CD8-positive, alpha-beta memory T cell (primary cell): Measurements from ENCODE around the gene TBC1D4. TPM values are rescaled to one million over a fixed set of nuclear protein-coding genes. Genes with fewer than 3 reads are reported as not detected.
A peak's percentile ranks its signal among the peaks of the same experiment; 100 is the strongest.
"Not testable (repeated sequence)": the region's sequence is repeated elsewhere in the genome, so short reads cannot be mapped to it uniquely, and the experiment has no call there.

Experiments used
- CTCF ChIA-PET: fragments of 350-600 bp; sonication (Branson Sonifier 250); formaldehyde crosslinking; loops from one replicate; lab custom pipeline; 2021; ENCODE audit warnings: antibody characterized with exemption; lab: Charles Lee
- POLR2A ChIA-PET: fragments of 350-600 bp; sonication (Branson Sonifier 250); formaldehyde crosslinking; loops from one replicate; lab custom pipeline; 2021; ENCODE audit warnings: antibody characterized with exemption; lab: Charles Lee
- DNase-seq, 5 donors: peaks; one replicate each; pipeline versions ENCODE4 v3.0.0 to v3.0.0-alpha.2; 2020 to 2022; ENCODE audit warnings: mixed read lengths in 1 of 5
- H3K27ac ChIP-seq: one replicate; pipeline ENCODE4 v1.7.0; 2013; ENCODE audit warnings: low read depth, mild to moderate bottlenecking, low read length, moderate library complexity
- H3K27me3 ChIP-seq: 2 replicates; pipeline ENCODE4 v1.7.0; 2013; ENCODE audit warnings: low read length, mild to moderate bottlenecking; ENCODE audit not compliant: insufficient read depth, poor library complexity, severe bottlenecking
- H3K36me3 ChIP-seq: 2 replicates; pipeline ENCODE4 v1.7.0; 2013; ENCODE audit warnings: mild to moderate bottlenecking, low read length, moderate library complexity; ENCODE audit not compliant: insufficient read depth
- H3K4me1 ChIP-seq: 2 replicates; pipeline ENCODE4 v1.7.0; 2013; ENCODE audit warnings: mild to moderate bottlenecking, low read length, moderate library complexity; ENCODE audit not compliant: insufficient read depth
- H3K4me3 ChIP-seq: 2 replicates; pipeline ENCODE4 v1.7.0; 2013; ENCODE audit warnings: mild to moderate bottlenecking, low read length
- H3K9me3 ChIP-seq: 2 replicates; pipeline ENCODE4 v1.7.0; 2013; ENCODE audit warnings: mild to moderate bottlenecking, low read length
- H3K27ac Mint-ChIP-seq, 8 donors: one replicate each; pipeline ENCODE4 v1.8.0; 2020 to 2021; ENCODE audit warnings: mixed read lengths in 8 of 8, mild to moderate bottlenecking in 6 of 8, inconsistent platforms in 3 of 8, moderate library complexity in 3 of 8
- H3K27me3 Mint-ChIP-seq, 2 donors: one replicate each; pipeline ENCODE4 v1.8.0; 2020 to 2021; ENCODE audit warnings: mixed read lengths in 2 of 2, mild to moderate bottlenecking in 1 of 2, moderate library complexity in 1 of 2
- H3K36me3 Mint-ChIP-seq, 3 donors: one replicate each; pipeline ENCODE4 v1.8.0; 2020 to 2021; ENCODE audit warnings: mixed read lengths in 3 of 3, inconsistent platforms in 1 of 3, mild to moderate bottlenecking in 1 of 3
- H3K4me1 Mint-ChIP-seq, 3 donors: one replicate each; pipeline ENCODE4 v1.8.0; 2020 to 2021; ENCODE audit warnings: mixed read lengths in 3 of 3, inconsistent platforms in 1 of 3, mild to moderate bottlenecking in 1 of 3
- H3K4me3 Mint-ChIP-seq, 7 donors: one replicate each; pipeline ENCODE4 v1.8.0; 2020 to 2021; ENCODE audit warnings: mixed read lengths in 7 of 7, mild to moderate bottlenecking in 6 of 7, moderate library complexity in 4 of 7, inconsistent platforms in 2 of 7
- H3K9me3 Mint-ChIP-seq, 5 donors: one replicate each; pipeline ENCODE4 v1.8.0; 2020 to 2022; ENCODE audit warnings: mixed read lengths in 5 of 5, mild to moderate bottlenecking in 3 of 5, moderate library complexity in 2 of 5, inconsistent platforms in 1 of 5
- polyA plus RNA-seq: library from polyadenylated mRNA; unstranded; fragments of 300-500 nt; fragmentation: Illumina TruSeq; gene quantifications from one replicate; pipeline ENCODE4 v1.2.3, GENCODE V29; 2021
- total RNA-seq, 2 experiments: library from RNA; stranded (reverse); gene quantifications; one replicate each; pipeline ENCODE4 v1.2.3, GENCODE V29; 2021

Gene TBC1D4
- total and polyA plus RNA-seq, 3 experiments from 2014 or later: 10.7 to 50.8 (median 45.7) TPM

DNA sequence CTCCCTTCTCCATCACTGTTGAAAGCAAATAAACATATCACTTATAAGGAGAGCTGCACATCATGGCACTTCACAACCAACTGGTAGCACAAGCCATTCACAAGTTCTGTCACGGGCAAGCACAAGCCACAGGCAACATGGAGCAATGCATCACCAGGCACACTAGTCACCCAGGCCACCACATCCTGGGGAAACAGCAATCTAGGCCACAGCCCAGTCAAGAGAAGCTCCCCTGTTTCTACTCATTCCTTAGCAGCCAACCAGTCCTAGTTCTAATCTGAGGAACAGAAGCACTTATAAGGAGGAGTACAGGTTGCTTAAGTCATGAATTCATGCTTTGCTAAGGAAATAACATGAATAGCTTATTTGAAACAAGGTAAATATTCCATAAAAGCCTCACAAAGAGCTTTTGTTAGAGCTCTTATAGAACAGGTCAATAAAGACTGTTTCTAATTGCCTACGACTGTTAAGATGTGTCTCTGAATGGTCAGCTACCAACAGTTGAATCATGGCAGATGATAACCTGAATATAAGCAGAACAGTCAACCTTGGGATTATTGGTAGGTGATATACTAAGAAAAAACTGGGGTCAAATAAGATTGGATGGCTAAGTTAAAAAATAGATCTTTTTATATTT is 169.0 kb downstream of the TBC1D4 start:
- ChIA-PET POLR2A (no interaction called here), CTCF (interaction anchor here (2.0 kb wide), 1 partner anchor 14 kb away, joined by 6 read pairs; no protein-coding TSS in a partner anchor)
- Histone ChIP-seq H3K27me3 (no peaks in the 10 kb centered on the region), H3K4me1 (peaks cover 10% of the 10 kb centered on the region), H3K36me3 (peaks cover 4% of the 10 kb centered on the region), H3K27ac (no peak overlapping the region), H3K4me3 (no peak overlapping the region), H3K9me3 (no peaks in the 10 kb centered on the region)
- Mint-ChIP-seq H3K9me3 (no peaks in the 10 kb centered on the region), H3K27me3 (peaks cover 0 to 2% of the 10 kb centered on the region in 2 donors), H3K27ac (no peak overlapping the region), H3K4me3 (peak overlapping the region in 1 of 7 donors; percentile 68), H3K4me1 (peaks cover 25 to 34% (median 27%) of the 10 kb centered on the region in 3 donors), H3K36me3 (peaks cover 4 to 29% (median 20%) of the 10 kb centered on the region in 3 donors)
- no peak for DNase-seq

DNA sequence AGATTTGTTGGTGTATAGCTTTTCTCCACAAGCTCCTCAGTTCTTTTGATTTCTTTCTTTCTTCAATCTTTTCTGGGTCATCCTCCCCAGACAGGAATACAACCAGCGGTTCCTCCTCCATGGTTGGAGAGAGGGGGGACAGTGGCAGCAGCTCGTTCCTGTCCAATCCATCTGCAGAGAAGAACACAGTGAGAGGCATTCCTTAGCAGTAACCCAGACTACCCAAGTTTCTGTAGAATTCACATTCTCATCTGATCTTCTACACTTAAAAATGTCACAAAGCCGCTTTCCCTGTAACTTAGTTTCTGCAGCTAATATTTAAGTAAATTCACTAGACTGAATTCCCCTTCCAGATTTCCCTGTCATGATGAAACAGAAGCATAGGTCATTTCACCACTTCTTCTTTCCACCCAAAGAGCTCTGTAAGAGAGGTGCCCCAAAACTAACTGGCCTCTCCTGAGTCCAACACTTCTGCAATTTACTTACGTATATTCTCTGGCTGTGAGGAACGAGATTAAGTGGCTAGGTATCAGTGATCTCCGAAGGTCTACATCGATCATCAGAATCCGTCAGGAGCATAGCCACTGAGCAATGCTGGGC is 171.9 kb downstream of the TBC1D4 start:
- no peak for DNase-seq
- Mint-ChIP-seq H3K9me3 (no peaks in the 10 kb centered on the region), H3K27ac (no peak overlapping the region), H3K36me3 (peaks cover 4 to 49% (median 27%) of the 10 kb centered on the region in 3 donors), H3K27me3 (peaks cover 0 to 2% of the 10 kb centered on the region in 2 donors), H3K4me1 (peaks cover 8 to 9% (median 9%) of the 10 kb centered on the region in 3 donors), H3K4me3 (no peak overlapping the region)
- Histone ChIP-seq H3K9me3 (no peaks in the 10 kb centered on the region), H3K36me3 (peaks cover 4% of the 10 kb centered on the region), H3K27ac (no peak overlapping the region), H3K27me3 (no peaks in the 10 kb centered on the region), H3K4me3 (no peak overlapping the region), H3K4me1 (no peaks in the 10 kb centered on the region)
- POLR2A ChIA-PET: no interaction called here
- CTCF ChIA-PET: interaction anchor here (1.1 kb wide), 1 partner anchor 16 kb away, joined by 3 read pairs; no protein-coding TSS in a partner anchor

DNA sequence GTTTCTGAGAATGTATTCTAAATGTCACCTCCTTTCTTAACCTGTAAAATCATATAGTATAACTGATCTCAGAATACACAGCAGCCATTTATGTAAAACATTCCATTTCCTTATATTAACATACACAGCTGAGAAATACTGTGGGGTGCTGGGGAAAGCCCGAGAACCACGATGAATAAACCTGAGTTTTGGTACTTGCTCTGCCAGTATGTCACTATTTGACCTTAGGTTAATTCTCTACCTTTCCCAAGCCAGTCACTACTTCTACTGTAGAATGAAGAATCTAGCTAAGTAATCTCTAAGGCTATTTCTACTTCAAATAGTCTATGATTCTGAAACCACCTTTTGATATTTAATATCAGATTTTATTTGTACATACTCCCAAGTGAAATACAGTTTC is 173.7 kb downstream of the TBC1D4 start:
- Histone ChIP-seq H3K27ac (no peak overlapping the region), H3K27me3 (no peaks in the 10 kb centered on the region), H3K9me3 (no peaks in the 10 kb centered on the region), H3K4me1 (no peaks in the 10 kb centered on the region), H3K36me3 (peaks cover 9% of the 10 kb centered on the region), H3K4me3 (no peak overlapping the region)
- peaks cover 4 to 64% (median 41%) of the 10 kb centered on the region in 3 donors for H3K36me3 Mint-ChIP-seq
- ChIA-PET POLR2A (no interaction called here), CTCF (no interaction called here)
- no peak for DNase-seq
- H3K9me3 Mint-ChIP-seq: no peaks in the 10 kb centered on the region
- H3K4me3 Mint-ChIP-seq: no peak overlapping the region
- H3K27ac Mint-ChIP-seq: no peak overlapping the region
- peaks cover 5 to 8% (median 7%) of the 10 kb centered on the region in 3 donors for H3K4me1 Mint-ChIP-seq
- H3K27me3 Mint-ChIP-seq: peaks cover 0 to 2% of the 10 kb centered on the region in 2 donors

DNA sequence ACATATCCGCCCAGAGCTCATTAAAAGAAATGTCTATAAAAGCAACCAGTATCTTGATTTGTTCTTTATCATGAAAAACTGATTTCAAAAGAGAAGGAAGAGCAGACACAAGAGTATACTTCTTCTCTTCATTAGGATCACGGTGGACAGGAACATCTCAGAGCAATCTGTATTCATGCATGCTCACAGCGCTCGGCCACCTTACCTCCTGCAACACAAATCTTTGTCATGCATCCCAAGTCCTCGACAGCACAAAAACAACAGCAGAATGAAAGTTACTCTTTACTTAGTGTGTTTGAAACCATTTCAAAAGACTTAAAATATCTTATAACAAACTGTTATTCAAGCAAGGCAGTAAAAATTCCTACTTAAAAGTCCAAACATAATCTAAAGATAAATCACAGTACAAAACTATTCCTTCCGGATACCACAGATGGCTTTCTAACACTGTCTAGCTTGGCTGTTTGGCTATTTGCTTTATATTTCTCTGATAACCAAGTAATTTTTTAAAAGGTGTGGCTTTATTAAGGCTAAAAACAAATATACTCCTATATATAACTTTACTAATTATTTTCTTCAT is 174.5 kb downstream of the TBC1D4 start:
- H3K9me3 Mint-ChIP-seq: no peaks in the 10 kb centered on the region
- Histone ChIP-seq H3K27ac (no peak overlapping the region), H3K4me1 (no peaks in the 10 kb centered on the region), H3K27me3 (no peaks in the 10 kb centered on the region), H3K36me3 (peaks cover 9% of the 10 kb centered on the region), H3K9me3 (no peaks in the 10 kb centered on the region), H3K4me3 (no peak overlapping the region)
- H3K4me3 Mint-ChIP-seq: no peak overlapping the region
- no peak overlapping the region for H3K27ac Mint-ChIP-seq
- CTCF ChIA-PET: no interaction called here
- DNase-seq: no peak
- H3K27me3 Mint-ChIP-seq: peaks cover 0 to 2% of the 10 kb centered on the region in 2 donors
- peaks cover 4 to 66% (median 35%) of the 10 kb centered on the region in 3 donors for H3K36me3 Mint-ChIP-seq
- H3K4me1 Mint-ChIP-seq: peaks cover 0 to under 1% (median 0%) of the 10 kb centered on the region in 3 donors
- POLR2A ChIA-PET: no interaction called here

DNA sequence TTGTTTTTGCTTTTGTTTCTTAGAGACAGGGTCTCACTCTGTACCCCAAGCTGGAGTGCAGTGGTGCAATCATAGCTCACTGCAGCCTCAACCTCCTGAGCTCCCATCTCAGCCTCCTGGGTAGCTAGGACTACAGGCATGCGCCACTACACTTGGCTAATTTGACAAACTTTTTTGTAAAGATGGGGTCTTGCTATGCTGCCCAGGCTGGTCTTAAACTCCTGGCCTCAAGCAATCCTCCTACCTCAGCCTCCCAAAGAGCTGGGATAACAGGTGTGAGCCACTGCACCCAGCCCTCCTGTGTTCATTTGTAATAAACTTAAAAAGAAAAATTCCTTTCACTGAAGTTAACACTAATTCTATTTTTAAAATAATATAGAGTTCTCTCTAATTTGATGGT is 175.0 kb downstream of the TBC1D4 start:
- peaks cover 14% of the 10 kb centered on the region for H3K36me3 ChIP-seq
- CTCF ChIA-PET: not testable (repeated sequence)

DNA sequence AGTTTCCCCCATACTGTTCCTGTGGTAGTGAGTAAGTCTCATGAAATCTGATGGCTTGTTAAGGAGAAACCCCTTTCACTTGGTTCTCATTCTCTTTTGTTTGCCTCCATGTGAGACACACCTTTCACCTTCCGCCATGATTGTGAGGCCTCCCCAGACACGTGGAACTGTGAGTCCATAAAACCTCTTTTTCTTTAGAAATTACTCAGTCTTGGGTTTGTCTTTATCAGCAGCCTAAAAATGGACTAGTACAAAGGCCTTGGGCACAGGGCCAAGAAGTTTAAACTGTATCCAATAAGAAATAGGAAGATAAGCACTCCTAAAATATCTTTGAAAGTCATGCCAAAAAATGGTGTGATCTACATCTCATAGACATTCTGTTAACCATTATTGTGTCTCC is 176.9 kb downstream of the TBC1D4 start:
- Mint-ChIP-seq H3K4me1 (peaks cover 3 to 6% (median 6%) of the 10 kb centered on the region in 3 donors), H3K9me3 (no peaks in the 10 kb centered on the region), H3K36me3 (peaks cover 0 to 57% (median 26%) of the 10 kb centered on the region in 3 donors), H3K27me3 (no peaks in the 10 kb centered on the region), H3K27ac (no peak overlapping the region), H3K4me3 (no peak overlapping the region)
- H3K36me3 ChIP-seq: peaks cover 15% of the 10 kb centered on the region
- H3K4me1 ChIP-seq: no peaks in the 10 kb centered on the region
- ChIA-PET POLR2A (no interaction called here), CTCF (no interaction called here)
- H3K4me3 ChIP-seq: no peak overlapping the region
- H3K27me3 ChIP-seq: no peaks in the 10 kb centered on the region
- no peak for DNase-seq
- H3K9me3 ChIP-seq: no peaks in the 10 kb centered on the region
- H3K27ac ChIP-seq: no peak overlapping the region

More for the DNA sequence above, 175.0 kb downstream of the TBC1D4 start:
- H3K27me3 ChIP-seq, H3K4me3 Mint-ChIP-seq, H3K27ac Mint-ChIP-seq, H3K27me3 Mint-ChIP-seq, H3K4me3 ChIP-seq, H3K4me1 Mint-ChIP-seq, H3K9me3 Mint-ChIP-seq, H3K9me3 ChIP-seq, H3K27ac ChIP-seq, POLR2A ChIA-PET, H3K4me1 ChIP-seq, DNase-seq: not testable (repeated sequence)
- peaks cover 4 to 68% (median 35%) of the 10 kb centered on the region in 3 donors for H3K36me3 Mint-ChIP-seq

DNA sequence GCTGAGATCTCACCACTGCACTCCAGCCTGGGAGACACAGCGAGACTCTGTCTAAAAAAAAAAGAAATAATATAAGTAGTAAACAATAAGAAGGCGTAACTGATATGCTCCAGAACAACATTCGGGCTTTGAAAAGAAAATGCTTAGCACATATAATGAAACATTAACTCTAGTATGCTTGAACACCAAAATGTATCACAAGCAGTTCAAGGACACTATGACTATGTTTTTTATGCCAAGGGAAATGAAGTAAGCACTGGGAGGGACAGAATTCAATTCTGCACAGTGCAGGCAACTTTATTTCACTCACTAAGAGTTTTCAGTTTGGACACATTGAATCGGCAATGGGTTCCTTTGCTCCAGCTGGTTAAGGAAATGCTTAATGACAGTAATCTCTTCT is 178.7 kb downstream of the TBC1D4 start:
- H3K36me3 ChIP-seq: peaks cover 11% of the 10 kb centered on the region
- POLR2A ChIA-PET: no interaction called here

More for the DNA sequence above, 178.7 kb downstream of the TBC1D4 start:
- Histone ChIP-seq H3K9me3 (no peaks in the 10 kb centered on the region), H3K4me1 (no peaks in the 10 kb centered on the region), H3K27ac (no peak overlapping the region), H3K27me3 (no peaks in the 10 kb centered on the region), H3K4me3 (no peak overlapping the region)
- CTCF ChIA-PET: interaction anchor here (1.1 kb wide), 1 partner anchor 23 kb away, joined by 3 read pairs; no protein-coding TSS in a partner anchor
- no peaks in the 10 kb centered on the region for H3K27me3 Mint-ChIP-seq
- peaks cover 0 to 61% (median 24%) of the 10 kb centered on the region in 3 donors for H3K36me3 Mint-ChIP-seq
- peak overlapping the region in 1 of 8 donors; percentile 72 for H3K27ac Mint-ChIP-seq
- no peaks in the 10 kb centered on the region for H3K9me3 Mint-ChIP-seq
- DNase-seq: no peak
- H3K4me1 Mint-ChIP-seq: peaks cover 6 to 8% (median 7%) of the 10 kb centered on the region in 3 donors
- H3K4me3 Mint-ChIP-seq: no peak overlapping the region
